ENCODE results near the gene ASGR2. TPM values are rescaled to one million over a fixed set of nuclear protein-coding genes. Genes with fewer than 3 reads are reported as not detected.
"Not testable (repeated sequence)": the region's sequence is repeated elsewhere in the genome, so short reads cannot be mapped to it uniquely, and the experiment has no call there.

ASGR2 gene
- total and polyA plus RNA-seq, 2 of the 13 experiments (the other 11 are each of a cell fraction or from before 2014, with no cell fraction given), result 320 to 754 TPM

DNA sequence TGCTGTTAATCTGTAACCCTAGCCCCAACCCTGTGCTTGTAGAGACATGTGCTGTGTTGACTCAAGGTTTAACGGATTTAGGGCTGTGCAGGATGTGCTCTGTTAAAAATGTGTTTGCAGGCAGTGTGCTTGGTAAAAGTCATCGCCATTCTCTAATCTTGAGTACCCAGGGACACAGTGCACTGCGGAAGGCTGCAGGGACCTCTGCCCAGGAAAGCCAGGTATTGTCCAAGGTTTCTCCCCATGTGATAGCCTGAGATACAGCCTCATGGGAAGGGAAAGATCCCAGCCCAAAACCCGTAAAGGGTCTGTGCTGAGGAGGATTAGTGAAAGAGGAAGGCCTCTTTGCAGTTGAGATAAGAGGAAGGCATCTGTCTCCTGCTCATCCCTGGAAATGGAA, 26.2 kb downstream of the ASGR2 start (continued):
- TF ChIP-seq, protein P1, sequence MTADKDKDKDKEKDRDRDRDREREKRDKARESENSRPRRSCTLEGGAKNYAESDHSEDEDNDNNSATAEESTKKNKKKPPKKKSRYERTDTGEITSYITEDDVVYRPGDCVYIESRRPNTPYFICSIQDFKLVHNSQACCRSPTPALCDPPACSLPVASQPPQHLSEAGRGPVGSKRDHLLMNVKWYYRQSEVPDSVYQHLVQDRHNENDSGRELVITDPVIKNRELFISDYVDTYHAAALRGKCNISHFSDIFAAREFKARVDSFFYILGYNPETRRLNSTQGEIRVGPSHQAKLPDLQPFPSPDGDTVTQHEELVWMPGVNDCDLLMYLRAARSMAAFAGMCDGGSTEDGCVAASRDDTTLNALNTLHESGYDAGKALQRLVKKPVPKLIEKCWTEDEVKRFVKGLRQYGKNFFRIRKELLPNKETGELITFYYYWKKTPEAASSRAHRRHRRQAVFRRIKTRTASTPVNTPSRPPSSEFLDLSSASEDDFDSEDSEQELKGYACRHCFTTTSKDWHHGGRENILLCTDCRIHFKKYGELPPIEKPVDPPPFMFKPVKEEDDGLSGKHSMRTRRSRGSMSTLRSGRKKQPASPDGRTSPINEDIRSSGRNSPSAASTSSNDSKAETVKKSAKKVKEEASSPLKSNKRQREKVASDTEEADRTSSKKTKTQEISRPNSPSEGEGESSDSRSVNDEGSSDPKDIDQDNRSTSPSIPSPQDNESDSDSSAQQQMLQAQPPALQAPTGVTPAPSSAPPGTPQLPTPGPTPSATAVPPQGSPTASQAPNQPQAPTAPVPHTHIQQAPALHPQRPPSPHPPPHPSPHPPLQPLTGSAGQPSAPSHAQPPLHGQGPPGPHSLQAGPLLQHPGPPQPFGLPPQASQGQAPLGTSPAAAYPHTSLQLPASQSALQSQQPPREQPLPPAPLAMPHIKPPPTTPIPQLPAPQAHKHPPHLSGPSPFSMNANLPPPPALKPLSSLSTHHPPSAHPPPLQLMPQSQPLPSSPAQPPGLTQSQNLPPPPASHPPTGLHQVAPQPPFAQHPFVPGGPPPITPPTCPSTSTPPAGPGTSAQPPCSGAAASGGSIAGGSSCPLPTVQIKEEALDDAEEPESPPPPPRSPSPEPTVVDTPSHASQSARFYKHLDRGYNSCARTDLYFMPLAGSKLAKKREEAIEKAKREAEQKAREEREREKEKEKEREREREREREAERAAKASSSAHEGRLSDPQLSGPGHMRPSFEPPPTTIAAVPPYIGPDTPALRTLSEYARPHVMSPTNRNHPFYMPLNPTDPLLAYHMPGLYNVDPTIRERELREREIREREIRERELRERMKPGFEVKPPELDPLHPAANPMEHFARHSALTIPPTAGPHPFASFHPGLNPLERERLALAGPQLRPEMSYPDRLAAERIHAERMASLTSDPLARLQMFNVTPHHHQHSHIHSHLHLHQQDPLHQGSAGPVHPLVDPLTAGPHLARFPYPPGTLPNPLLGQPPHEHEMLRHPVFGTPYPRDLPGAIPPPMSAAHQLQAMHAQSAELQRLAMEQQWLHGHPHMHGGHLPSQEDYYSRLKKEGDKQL (CRISPR knock-in tag; IDR thresholded peaks at IDR 0.05; ENCODE audit: low read depth), result peak; percentile 61; the same call in 1 of the 2 replicates
- TF ChIP-seq FOXA1, FOXP1 (IDR thresholded peaks at IDR 0.05): not testable (repeated sequence)
- peak; percentile 95 for TF ChIP-seq FOXA1 (CRISPR knock-in tag; IDR thresholded peaks at IDR 0.05)
- 0 out of 2 replicates have a peak, but pooled peaks have one; percentile 14 for TF ChIP-seq ERF (CRISPR knock-in tag; IDR thresholded peaks at IDR 0.05)
- peak; percentile 81; the same call in 1 of the 2 replicates for TF ChIP-seq ZNF761 (CRISPR knock-in tag; conservative IDR thresholded peaks at IDR 0.05)
- peak; percentile 26; the same call in 1 of the 2 replicates for TF ChIP-seq RCOR2 (CRISPR knock-in tag; IDR thresholded peaks at IDR 0.05)
- TF ChIP-seq FOXP1 (CRISPR knock-in tag; IDR thresholded peaks at IDR 0.05), result peak; percentile 51
- TF ChIP-seq PHF21A (CRISPR knock-in tag; IDR thresholded peaks at IDR 0.05), result peak; percentile 78; the same call in 1 of the 2 replicates
- peak; percentile 63; the same call in 1 of the 2 replicates for TF ChIP-seq SOX5 (CRISPR knock-in tag; IDR thresholded peaks at IDR 0.05; ENCODE audit: borderline replicate concordance)
- TF ChIP-seq, protein P2, sequence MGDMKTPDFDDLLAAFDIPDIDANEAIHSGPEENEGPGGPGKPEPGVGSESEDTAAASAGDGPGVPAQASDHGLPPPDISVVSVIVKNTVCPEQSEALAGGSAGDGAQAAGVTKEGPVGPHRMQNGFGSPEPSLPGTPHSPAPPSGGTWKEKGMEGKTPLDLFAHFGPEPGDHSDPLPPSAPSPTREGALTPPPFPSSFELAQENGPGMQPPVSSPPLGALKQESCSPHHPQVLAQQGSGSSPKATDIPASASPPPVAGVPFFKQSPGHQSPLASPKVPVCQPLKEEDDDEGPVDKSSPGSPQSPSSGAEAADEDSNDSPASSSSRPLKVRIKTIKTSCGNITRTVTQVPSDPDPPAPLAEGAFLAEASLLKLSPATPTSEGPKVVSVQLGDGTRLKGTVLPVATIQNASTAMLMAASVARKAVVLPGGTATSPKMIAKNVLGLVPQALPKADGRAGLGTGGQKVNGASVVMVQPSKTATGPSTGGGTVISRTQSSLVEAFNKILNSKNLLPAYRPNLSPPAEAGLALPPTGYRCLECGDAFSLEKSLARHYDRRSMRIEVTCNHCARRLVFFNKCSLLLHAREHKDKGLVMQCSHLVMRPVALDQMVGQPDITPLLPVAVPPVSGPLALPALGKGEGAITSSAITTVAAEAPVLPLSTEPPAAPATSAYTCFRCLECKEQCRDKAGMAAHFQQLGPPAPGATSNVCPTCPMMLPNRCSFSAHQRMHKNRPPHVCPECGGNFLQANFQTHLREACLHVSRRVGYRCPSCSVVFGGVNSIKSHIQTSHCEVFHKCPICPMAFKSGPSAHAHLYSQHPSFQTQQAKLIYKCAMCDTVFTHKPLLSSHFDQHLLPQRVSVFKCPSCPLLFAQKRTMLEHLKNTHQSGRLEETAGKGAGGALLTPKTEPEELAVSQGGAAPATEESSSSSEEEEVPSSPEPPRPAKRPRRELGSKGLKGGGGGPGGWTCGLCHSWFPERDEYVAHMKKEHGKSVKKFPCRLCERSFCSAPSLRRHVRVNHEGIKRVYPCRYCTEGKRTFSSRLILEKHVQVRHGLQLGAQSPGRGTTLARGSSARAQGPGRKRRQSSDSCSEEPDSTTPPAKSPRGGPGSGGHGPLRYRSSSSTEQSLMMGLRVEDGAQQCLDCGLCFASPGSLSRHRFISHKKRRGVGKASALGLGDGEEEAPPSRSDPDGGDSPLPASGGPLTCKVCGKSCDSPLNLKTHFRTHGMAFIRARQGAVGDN (CRISPR knock-in tag; IDR thresholded peaks at IDR 0.05), result peak; percentile 12; the same call in 1 of the 2 replicates
- TF ChIP-seq, protein P3, sequence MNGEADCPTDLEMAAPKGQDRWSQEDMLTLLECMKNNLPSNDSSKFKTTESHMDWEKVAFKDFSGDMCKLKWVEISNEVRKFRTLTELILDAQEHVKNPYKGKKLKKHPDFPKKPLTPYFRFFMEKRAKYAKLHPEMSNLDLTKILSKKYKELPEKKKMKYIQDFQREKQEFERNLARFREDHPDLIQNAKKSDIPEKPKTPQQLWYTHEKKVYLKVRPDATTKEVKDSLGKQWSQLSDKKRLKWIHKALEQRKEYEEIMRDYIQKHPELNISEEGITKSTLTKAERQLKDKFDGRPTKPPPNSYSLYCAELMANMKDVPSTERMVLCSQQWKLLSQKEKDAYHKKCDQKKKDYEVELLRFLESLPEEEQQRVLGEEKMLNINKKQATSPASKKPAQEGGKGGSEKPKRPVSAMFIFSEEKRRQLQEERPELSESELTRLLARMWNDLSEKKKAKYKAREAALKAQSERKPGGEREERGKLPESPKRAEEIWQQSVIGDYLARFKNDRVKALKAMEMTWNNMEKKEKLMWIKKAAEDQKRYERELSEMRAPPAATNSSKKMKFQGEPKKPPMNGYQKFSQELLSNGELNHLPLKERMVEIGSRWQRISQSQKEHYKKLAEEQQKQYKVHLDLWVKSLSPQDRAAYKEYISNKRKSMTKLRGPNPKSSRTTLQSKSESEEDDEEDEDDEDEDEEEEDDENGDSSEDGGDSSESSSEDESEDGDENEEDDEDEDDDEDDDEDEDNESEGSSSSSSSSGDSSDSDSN (CRISPR knock-in tag; IDR thresholded peaks at IDR 0.05), result peak; percentile 49; the same call in 1 of the 2 replicates
- peak in 1 of 2 experiments; percentile 38; a peak in 2 of 4 replicates for TF ChIP-seq POLR2A (IDR thresholded peaks at IDR 0.05; ENCODE audit: insufficient read depth in 1 of 2, low read depth in 2 of 2, low read length in 2 of 2)
- TF ChIP-seq, protein P4, sequence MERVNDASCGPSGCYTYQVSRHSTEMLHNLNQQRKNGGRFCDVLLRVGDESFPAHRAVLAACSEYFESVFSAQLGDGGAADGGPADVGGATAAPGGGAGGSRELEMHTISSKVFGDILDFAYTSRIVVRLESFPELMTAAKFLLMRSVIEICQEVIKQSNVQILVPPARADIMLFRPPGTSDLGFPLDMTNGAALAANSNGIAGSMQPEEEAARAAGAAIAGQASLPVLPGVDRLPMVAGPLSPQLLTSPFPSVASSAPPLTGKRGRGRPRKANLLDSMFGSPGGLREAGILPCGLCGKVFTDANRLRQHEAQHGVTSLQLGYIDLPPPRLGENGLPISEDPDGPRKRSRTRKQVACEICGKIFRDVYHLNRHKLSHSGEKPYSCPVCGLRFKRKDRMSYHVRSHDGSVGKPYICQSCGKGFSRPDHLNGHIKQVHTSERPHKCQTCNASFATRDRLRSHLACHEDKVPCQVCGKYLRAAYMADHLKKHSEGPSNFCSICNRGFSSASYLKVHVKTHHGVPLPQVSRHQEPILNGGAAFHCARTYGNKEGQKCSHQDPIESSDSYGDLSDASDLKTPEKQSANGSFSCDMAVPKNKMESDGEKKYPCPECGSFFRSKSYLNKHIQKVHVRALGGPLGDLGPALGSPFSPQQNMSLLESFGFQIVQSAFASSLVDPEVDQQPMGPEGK (CRISPR knock-in tag; IDR thresholded peaks at IDR 0.05), result peak; percentile 58
- peak; percentile 65 for TF ChIP-seq ZNF331 (CRISPR knock-in tag; IDR thresholded peaks at IDR 0.05)
- TF ChIP-seq ESRRA (CRISPR knock-in tag; IDR thresholded peaks at IDR 0.05; ENCODE audit: low read depth), result peak; percentile 49; the same call in 1 of the 2 replicates
- TF ChIP-seq SALL1 (CRISPR knock-in tag; IDR thresholded peaks at IDR 0.05), result peak; percentile 68
